ENCODE results near the gene CNKSR3.

CNKSR3 gene

DNA sequence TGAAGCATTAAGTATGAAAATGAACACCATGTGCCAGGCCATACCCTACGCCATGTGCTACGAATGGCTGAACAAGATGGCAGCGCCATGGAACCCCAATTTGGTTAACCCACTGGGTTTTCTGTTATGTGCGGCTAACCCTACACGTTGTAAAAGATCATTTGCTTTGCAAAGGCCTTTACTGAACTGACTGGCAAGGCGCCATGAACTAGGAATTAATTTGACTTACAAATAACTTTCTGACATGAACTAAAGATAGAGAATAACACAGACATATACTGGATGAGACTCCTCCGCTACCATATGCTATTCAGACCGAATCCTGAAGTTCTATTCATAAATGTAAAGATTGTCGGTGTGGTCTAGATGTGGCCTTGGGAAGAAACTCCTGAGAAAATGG lies 3.9 kb downstream of the CNKSR3 start:
- Histone ChIP-seq H3K27me3 (ENCODE audit: insufficient read depth, low read length) (no peaks in the 10 kb centered on the region), H3K4me2 (ENCODE audit: low read length) (no peak overlapping the region), H3K9ac (ENCODE audit: low read length) (no peak overlapping the region), H3F3A (ENCODE audit: insufficient read depth, low read length) (no peaks in the 10 kb centered on the region), H3K79me2 (ENCODE audit: insufficient read depth, low read length) (no peaks in the 10 kb centered on the region), H4K20me1 (ENCODE audit: insufficient read depth, low read length) (no peaks in the 10 kb centered on the region), H3K4me3 (ENCODE audit: low read depth, low read length, poor library complexity, severe bottlenecking) (no peak overlapping the region), H3K4me1 (ENCODE audit: insufficient read depth, low read length, severe bottlenecking) (no peaks in the 10 kb centered on the region), H3K36me3 (ENCODE audit: insufficient read depth, low read length) (no peaks in the 10 kb centered on the region), H3K9me2 (ENCODE audit: low read depth, low read length) (no peaks in the 10 kb centered on the region), H2AFZ (ENCODE audit: low read length) (no peak overlapping the region), H3K9me3 (ENCODE audit: low read length) (no peaks in the 10 kb centered on the region), H3K27ac (ENCODE audit: low read depth, low read length, poor library complexity, severe bottlenecking) (no peak overlapping the region)
- TF ChIP-seq, protein P1, sequence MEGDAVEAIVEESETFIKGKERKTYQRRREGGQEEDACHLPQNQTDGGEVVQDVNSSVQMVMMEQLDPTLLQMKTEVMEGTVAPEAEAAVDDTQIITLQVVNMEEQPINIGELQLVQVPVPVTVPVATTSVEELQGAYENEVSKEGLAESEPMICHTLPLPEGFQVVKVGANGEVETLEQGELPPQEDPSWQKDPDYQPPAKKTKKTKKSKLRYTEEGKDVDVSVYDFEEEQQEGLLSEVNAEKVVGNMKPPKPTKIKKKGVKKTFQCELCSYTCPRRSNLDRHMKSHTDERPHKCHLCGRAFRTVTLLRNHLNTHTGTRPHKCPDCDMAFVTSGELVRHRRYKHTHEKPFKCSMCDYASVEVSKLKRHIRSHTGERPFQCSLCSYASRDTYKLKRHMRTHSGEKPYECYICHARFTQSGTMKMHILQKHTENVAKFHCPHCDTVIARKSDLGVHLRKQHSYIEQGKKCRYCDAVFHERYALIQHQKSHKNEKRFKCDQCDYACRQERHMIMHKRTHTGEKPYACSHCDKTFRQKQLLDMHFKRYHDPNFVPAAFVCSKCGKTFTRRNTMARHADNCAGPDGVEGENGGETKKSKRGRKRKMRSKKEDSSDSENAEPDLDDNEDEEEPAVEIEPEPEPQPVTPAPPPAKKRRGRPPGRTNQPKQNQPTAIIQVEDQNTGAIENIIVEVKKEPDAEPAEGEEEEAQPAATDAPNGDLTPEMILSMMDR (IDR thresholded peaks at IDR 0.05; ENCODE audit: low read length), result no peak
- no peak for TF ChIP-seq EZH2 (IDR thresholded peaks at IDR 0.05; ENCODE audit: borderline replicate concordance, low read length)

DNA sequence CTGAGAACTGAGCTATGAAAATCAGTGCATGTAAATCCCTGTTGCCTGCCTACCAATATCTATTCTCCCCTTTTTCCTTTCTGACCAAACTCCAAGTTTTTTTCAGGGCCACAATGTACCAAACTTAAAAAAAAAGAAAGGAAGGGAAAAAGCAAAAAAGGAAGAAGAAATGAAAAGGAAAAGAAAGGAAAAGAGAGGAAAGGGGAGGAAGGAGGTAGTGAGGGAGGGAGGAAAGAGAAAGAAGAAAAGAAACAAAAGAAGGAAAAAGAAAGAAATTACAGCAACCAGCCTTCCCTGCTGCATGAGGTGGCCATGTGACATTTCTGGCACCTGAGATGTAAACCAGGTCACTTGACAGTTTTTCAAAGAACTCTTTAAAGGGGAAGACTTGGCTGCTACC lies 4.4 kb downstream of the CNKSR3 start:
- no peaks in the 10 kb centered on the region for H3F3A ChIP-seq (ENCODE audit: insufficient read depth, low read length)
- H3K9ac ChIP-seq (ENCODE audit: low read length), result no peak overlapping the region
- H3K9me2 ChIP-seq (ENCODE audit: low read depth, low read length), result no peaks in the 10 kb centered on the region
- H4K20me1 ChIP-seq (ENCODE audit: insufficient read depth, low read length), result no peaks in the 10 kb centered on the region
- no peaks in the 10 kb centered on the region for H3K36me3 ChIP-seq (ENCODE audit: insufficient read depth, low read length)
- no peaks in the 10 kb centered on the region for H3K27me3 ChIP-seq (ENCODE audit: insufficient read depth, low read length)
- no peak overlapping the region for H2AFZ ChIP-seq (ENCODE audit: low read length)
- H3K79me2 ChIP-seq (ENCODE audit: insufficient read depth, low read length), result no peaks in the 10 kb centered on the region
- no peak overlapping the region for H3K4me3 ChIP-seq (ENCODE audit: low read depth, low read length, poor library complexity, severe bottlenecking)
- H3K27ac ChIP-seq (ENCODE audit: low read depth, low read length, poor library complexity, severe bottlenecking), result no peak overlapping the region
- H3K4me1 ChIP-seq (ENCODE audit: insufficient read depth, low read length, severe bottlenecking), result no peaks in the 10 kb centered on the region
- H3K9me3 ChIP-seq (ENCODE audit: low read length), result no peaks in the 10 kb centered on the region
- H3K4me2 ChIP-seq (ENCODE audit: low read length), result no peak overlapping the region
- no peak for TF ChIP-seq EZH2 (IDR thresholded peaks at IDR 0.05; ENCODE audit: borderline replicate concordance, low read length)
- TF ChIP-seq, protein P1 (IDR thresholded peaks at IDR 0.05; ENCODE audit: low read length), result no peak

DNA sequence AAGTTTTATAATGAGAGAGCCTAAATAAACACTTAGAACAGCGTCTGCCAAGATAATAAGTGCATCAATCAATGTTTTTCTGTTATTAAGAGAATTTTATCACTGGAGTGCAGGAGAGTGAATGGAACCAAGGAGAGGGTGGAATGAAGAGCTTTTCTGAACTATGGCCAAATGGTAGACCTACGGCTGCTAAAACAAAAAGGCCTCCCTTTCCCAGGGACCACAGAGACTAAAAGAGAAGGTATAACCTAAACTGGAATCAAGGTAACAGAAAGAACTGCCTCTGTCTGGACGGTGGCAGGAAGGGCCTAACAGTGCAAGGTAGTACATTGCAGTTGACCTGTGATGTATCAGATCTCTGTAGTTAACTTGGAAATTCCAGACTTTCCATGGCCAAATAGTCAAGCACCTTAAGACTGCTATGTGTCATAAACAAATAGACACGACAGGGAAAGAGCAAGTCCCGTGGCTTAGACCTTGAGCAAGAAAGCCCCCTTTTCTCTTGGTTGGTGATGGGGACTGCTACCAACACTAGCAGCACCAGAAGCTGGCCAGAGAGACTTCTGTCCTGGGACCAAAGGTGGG lies 5.5 kb downstream of the CNKSR3 start:
- Histone ChIP-seq H3K79me2 (ENCODE audit: insufficient read depth, low read length) (no peaks in the 10 kb centered on the region), H3K4me1 (ENCODE audit: insufficient read depth, low read length, severe bottlenecking) (no peaks in the 10 kb centered on the region), H4K20me1 (ENCODE audit: insufficient read depth, low read length) (no peaks in the 10 kb centered on the region), H3K36me3 (ENCODE audit: insufficient read depth, low read length) (no peaks in the 10 kb centered on the region), H2AFZ (ENCODE audit: low read length) (no peak overlapping the region), H3F3A (ENCODE audit: insufficient read depth, low read length) (no peaks in the 10 kb centered on the region), H3K27ac (ENCODE audit: low read depth, low read length, poor library complexity, severe bottlenecking) (no peak overlapping the region), H3K27me3 (ENCODE audit: insufficient read depth, low read length) (no peaks in the 10 kb centered on the region), H3K4me3 (ENCODE audit: low read depth, low read length, poor library complexity, severe bottlenecking) (no peak overlapping the region), H3K4me2 (ENCODE audit: low read length) (no peak overlapping the region), H3K9me2 (ENCODE audit: low read depth, low read length) (no peaks in the 10 kb centered on the region), H3K9me3 (ENCODE audit: low read length) (no peaks in the 10 kb centered on the region), H3K9ac (ENCODE audit: low read length) (no peak overlapping the region)
- TF ChIP-seq, protein P1 (IDR thresholded peaks at IDR 0.05; ENCODE audit: low read length), result no peak
- no peak for TF ChIP-seq EZH2 (IDR thresholded peaks at IDR 0.05; ENCODE audit: borderline replicate concordance, low read length)
